PC-9 (cell line): ENCODE results near the gene PNKP.

Source experiments
- CTCF ChIP-seq: fragments of 200-600 bp; sonication (generic); conservative IDR thresholded peaks from 2 replicates; pipeline ENCODE4 v1.6.1; 2017; ENCODE audit warnings: mixed run types, antibody characterized with exemption, mild to moderate bottlenecking, moderate library complexity
- EZH2 ChIP-seq: fragments of 200-600 bp; sonication (generic); IDR thresholded peaks from 2 replicates; pipeline ENCODE4 v1.8.0; 2017; ENCODE audit warnings: antibody characterized with exemption, low read depth

- TF ChIP-seq CTCF: no peak
- no peak for TF ChIP-seq EZH2
Measured at GRCh38 chr19:49854378-49855263, 12.8 kb downstream of the PNKP start.
